A204.1 (cell line): ENCODE results near the gene BACH2.
"Not testable (repeated sequence)": the region's sequence is repeated elsewhere in the genome, so short reads cannot be mapped to it uniquely, and the experiment has no call there.

Experiments
- FAIRE-seq: peaks from 2 replicates; lab custom pipeline; 2012; peaks lifted over from hg19 to GRCh38; lab: Jason Lieb, UNC

The BACH2 gene

GRCh38 chr6:90154755-90155470 lies 141.7 kb downstream of the BACH2 start:
- no peak for FAIRE-seq

- no peak for FAIRE-seq
Measured at GRCh38 chr6:90151576-90152422, 144.8 kb downstream of the BACH2 start.

DNA sequence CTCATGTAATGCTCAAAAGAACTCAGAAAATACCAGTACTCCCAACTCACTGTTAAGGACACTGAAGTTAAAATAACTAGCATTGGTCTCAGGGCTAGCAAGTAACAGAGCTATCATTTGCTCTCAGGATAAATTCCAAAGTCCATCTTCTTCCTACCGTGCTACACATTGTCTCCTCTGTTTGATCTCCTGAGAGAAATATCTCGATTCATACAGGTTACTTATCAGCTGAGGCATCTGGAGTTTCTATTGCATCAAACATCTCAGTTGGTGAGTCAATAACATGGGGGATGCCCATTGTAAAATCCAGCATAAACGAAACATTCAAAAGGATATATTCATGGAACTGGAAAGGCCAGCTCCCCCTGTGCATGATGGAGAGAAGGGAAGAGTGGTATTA lies 147.4 kb downstream of the BACH2 start:
- FAIRE-seq: no peak

- FAIRE-seq: no peak
Measured at GRCh38 chr6:90148867-90149266, 147.8 kb downstream of the BACH2 start.

GRCh38 chr6:90146921-90147649 lies 149.6 kb downstream of the BACH2 start:
- FAIRE-seq: no peak

DNA sequence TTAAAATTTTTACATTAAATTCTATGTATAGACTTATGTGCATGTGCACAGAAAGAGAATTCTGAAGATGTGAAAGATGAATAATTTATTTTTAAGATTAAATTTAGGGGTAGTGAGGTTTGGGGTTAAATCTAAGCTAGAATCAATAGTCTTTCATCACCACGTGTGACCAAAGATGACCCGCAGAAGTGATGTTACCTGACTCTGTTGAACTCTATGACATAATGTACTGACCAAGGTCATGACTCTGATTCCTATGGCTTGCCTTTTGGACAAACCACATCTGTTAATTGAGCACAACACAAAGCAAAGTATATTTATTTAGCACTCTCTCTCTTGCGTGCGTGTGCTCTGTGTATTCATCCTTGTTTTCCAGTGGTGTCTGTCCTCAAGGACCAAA lies 150.6 kb downstream of the BACH2 start:
- no peak for FAIRE-seq

- FAIRE-seq: no peak
Measured at GRCh38 chr6:90144928-90145555, 151.6 kb downstream of the BACH2 start.

DNA sequence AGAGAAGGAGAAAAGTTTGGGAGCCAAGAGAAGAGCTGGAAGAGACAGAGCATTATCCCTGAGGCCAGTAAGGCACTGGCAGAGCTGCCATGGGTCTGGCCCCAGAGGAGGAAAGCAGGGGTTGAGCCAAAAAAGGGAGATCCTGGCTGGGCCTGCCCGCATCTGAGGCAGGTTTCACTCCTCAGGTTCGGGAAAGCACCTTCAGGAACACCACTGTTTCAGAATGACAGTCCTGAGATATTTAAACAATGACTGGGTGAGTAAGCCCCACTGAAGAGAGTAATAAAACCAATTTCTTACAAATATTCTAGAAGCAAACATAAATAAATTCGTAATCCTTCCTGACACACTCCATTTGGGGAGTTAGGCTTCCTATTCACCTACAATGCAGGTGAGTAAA lies 152.2 kb downstream of the BACH2 start:
- FAIRE-seq: no peak

DNA sequence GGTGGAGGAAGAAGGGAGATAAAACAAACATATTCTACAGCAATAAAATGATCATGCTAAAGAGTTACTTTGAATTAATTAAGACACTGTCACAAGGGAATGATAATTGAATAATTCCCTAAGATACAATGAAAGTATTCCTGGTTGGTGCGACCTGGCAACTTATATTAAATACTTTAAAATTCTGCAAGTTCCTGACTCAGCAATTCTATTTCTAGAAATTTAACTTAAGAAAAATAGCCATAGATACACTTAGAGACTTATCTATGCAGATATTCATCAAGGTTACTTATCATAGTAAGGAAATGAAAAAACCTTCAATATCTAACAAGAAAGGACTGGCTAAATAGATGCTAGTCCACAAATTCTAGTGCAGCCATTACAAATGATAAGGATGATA lies 156.0 kb downstream of the BACH2 start:
- no peak for FAIRE-seq

GRCh38 chr6:90139272-90139817 lies 157.3 kb downstream of the BACH2 start:
- FAIRE-seq: no peak

DNA sequence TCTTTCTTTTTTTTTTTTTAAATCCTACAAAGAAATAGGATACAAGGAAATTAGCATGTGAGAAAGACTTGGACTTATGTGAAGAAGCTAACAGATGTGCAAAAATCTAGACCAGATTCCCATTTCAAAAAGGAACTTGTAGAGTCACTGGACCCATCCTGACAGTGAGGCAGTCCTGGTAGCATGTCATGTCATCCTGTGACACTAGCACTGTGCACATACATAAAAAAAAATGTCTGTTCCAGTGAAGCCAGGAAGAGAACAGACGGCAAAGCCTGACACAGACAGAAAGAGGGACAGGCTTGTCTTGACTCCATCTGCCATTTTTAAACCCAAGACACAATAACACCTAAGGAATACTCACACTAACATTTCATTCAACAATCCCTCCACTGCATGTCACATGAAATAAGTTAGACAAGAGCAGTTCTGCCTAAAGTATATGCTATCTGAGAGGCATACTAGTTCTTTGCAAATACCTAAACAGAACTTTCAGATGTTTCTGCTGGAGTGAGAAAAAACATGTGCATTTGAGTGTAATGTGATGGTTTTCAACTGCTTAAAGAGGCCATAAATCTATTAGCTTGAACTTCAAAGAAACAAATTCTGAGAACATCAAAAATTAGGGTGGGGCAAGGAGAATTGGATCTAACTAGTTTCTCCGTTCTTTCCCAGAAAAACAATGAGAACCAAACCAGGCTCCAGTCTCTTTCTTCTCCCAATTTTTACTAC lies 159.6 kb downstream of the BACH2 start:
- no peak for FAIRE-seq

- no peak for FAIRE-seq
Measured at GRCh38 chr6:90136176-90136575, 160.5 kb downstream of the BACH2 start.

DNA sequence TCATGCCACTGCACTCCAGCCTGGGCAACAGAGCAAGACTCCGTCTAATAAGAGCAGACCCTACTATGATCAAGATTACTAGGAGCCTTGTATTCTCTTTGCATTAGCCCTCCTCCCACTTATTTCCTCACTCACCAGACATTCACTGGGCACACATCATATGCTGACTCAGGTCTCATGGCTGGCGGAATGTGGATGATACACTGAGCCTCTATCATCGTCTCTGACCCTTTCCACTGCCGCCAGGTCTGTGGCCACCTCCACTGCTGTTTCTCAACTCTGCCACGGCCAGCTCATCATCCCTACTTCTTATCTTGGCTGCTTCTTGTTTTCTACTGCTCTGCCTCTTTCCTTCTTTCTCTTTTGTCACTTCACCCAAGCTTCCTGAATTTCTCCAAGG lies 161.0 kb downstream of the BACH2 start:
- no peak for FAIRE-seq

- FAIRE-seq: not testable (repeated sequence)
Measured at GRCh38 chr6:90133664-90134063, 163.0 kb downstream of the BACH2 start.

DNA sequence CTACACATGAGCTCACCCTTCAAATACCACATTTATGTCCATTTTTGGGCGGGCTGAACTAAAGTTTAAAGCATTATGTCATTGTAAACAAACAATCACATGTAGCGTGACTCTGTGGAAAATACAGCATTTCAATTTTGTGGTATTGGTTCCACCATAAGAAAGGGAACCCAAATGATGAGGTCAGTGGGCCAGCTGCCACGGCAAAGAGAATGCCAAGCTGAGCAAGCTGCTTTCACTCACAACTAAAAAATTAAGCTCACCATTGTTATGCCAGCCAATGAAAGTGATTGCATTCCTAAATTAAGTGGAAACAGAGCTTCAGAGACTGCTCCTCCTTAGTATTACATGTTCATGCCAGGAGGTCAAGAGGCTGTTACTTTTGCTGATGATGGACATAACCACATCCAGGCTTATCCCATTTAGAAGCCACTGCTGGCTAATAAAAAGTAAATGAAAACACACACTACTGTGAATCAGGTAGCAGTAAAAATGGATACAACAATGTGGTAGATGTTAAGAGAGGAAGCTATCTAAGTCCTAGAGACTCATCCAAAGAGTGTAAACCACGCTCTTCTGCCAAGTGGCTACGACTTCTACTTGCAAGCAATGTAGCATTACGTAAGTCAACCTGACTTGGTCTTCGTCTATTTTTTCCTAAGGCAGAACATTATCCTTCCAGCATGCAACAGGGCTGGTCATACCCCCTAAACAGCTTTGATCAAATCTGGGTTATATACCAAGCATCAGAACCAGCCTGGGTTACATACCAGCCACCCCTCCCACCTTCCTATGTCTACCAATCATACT lies 164.8 kb downstream of the BACH2 start:
- no peak for FAIRE-seq

- FAIRE-seq: no peak
Measured at GRCh38 chr6:90131125-90131524, 165.5 kb downstream of the BACH2 start.

- not testable (repeated sequence) for FAIRE-seq
Measured at GRCh38 chr6:90128687-90129086, 168.0 kb downstream of the BACH2 start.

DNA sequence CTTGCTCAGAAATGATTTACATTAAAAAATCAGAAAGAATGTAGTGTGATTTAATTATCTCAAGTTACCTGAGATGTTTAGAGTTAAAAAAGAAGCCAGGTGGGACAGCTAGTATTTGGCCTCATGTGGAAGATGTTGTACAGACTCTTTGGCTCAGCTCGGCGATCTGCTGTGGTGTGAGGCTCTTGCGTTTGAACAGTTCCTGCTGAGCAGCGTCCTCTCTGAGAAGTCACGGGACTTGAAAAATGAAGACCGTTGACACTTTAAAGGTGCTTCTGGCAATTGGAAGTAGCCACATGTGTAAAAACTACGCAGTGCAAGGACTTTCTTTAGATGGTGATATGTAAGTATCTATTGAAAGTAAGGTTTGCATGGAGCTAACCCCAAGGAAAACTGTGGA lies 169.0 kb downstream of the BACH2 start:
- FAIRE-seq: no peak

DNA sequence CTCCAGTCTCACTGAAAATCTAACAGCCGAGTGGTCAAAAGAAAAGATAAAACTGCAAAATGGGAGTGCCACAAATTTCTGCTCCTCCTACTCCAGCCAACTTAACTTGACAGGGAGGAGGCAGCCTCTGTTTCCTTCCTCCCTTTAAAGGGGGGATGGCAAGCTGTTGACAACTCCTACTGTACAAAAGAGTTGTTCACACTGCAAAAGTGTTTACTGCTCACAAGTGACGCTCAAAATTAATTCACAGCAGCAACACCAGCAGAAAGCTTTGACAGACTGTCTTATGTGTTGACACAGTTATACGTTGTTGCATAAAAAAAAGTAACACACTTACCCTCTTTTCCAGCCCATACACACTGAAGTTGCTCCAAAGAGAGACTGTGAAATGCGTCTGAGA lies 169.8 kb downstream of the BACH2 start:
- no peak for FAIRE-seq

DNA sequence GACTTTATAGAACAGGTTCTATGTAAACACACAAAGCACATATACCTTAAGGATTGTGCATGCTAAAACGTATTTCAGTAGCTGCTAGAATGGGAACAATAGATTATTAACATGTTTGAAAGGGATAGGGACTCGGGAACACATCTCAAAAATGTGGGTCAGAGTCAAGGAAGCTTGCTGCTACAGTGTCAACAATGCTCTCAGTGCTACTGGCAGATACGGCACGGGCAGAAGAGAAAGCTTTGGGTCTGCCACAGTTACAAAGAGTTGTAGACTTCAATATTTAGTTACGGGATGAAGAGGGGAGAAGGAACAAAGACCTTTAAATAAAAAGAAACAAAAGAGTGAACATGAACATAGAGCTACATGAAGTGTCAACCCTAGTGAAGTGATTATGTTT lies 170.5 kb downstream of the BACH2 start:
- no peak for FAIRE-seq
